NCI-H226 (cell line): ENCODE measurements around the gene C5orf34.
"Not testable (repeated sequence)": the region's sequence is repeated elsewhere in the genome, so short reads cannot be mapped to it uniquely, and the experiment has no call there.

Experiments
- DNase-seq: peaks from one replicate; pipeline ENCODE4 v3.0.0-alpha.2; 2015

C5orf34 gene

GRCh38 chr5:43514471-43514815 lies 505 bp downstream of the C5orf34 start:
- DNase-seq = peak; percentile 36

- no peak for DNase-seq
Observed at GRCh38 chr5:43514025-43514424, 923 bp downstream of the C5orf34 start.

- DNase-seq = not testable (repeated sequence)
Observed at GRCh38 chr5:43511062-43511461, 3.9 kb downstream of the C5orf34 start.

GRCh38 chr5:43498581-43498980 lies 16.4 kb downstream of the C5orf34 start:
- DNase-seq = no peak

GRCh38 chr5:43497311-43498104 lies 17.4 kb downstream of the C5orf34 start:
- DNase-seq = no peak

GRCh38 chr5:43491326-43491725 lies 23.6 kb downstream of the C5orf34 start:
- no peak for DNase-seq

- DNase-seq = no peak
Observed at GRCh38 chr5:43486353-43486752, 28.6 kb downstream of the C5orf34 start.

- no peak for DNase-seq
Observed at GRCh38 chr5:43485406-43485805, 29.5 kb downstream of the C5orf34 start.

- DNase-seq = peak; percentile 74
Observed at GRCh38 chr5:43484106-43484849, 30.7 kb downstream of the C5orf34 start.

GRCh38 chr5:43483298-43484105 lies 31.4 kb downstream of the C5orf34 start, which contains the start of gene TMEM267:
TSS of gene TMEM267 (minus strand) at chr5:43483865. CDS start at chr5:43453969, 29,896 bp downstream.
- peak; percentile 95 for DNase-seq

- DNase-seq = no peak
Observed at GRCh38 chr5:43482490-43483297, 32.3 kb downstream of the C5orf34 start.

GRCh38 chr5:43469671-43470391 lies 45.1 kb downstream of the C5orf34 start:
- DNase-seq = no peak

- no peak for DNase-seq
Observed at GRCh38 chr5:43467100-43467499, 47.8 kb downstream of the C5orf34 start.

GRCh38 chr5:43465455-43465854 lies 49.5 kb downstream of the C5orf34 start:
- DNase-seq = not testable (repeated sequence)

- DNase-seq = no peak
Observed at GRCh38 chr5:43461066-43461465, 53.9 kb downstream of the C5orf34 start.

- no peak for DNase-seq
Observed at GRCh38 chr5:43456556-43456955, 58.4 kb downstream of the C5orf34 start.

- DNase-seq = not testable (repeated sequence)
Observed at GRCh38 chr5:43441575-43441974, 73.4 kb downstream of the C5orf34 start.

- peak; percentile 33 for DNase-seq
Observed at GRCh38 chr5:43437062-43437660, 77.8 kb downstream of the C5orf34 start.
